Loucy (cell line): ENCODE data around the gene SLX4IP.

Experiments
- H2AFZ ChIP-seq: fragments of 200-600 bp; sonication (generic); 2 replicates; pipeline ENCODE4 v1.6.0; 2016; ENCODE audit warnings: antibody characterized with exemption, mild to moderate bottlenecking, low read length, moderate library complexity
- H3F3A ChIP-seq: fragments of 200-600 bp; 2 replicates; pipeline ENCODE4 v1.6.0; 2016; ENCODE audit warnings: antibody characterized with exemption, low read depth, mild to moderate bottlenecking
- H3K27me3 ChIP-seq: fragments of 200-600 bp; sonication (generic); 2 replicates; pipeline ENCODE4 v1.6.1; 2014; ENCODE audit warnings: low read length, mild to moderate bottlenecking; ENCODE audit not compliant: insufficient read depth, poor library complexity, severe bottlenecking
- H3K36me3 ChIP-seq: fragments of 200-600 bp; sonication (generic); 2 replicates; pipeline ENCODE4 v1.6.1; 2016; ENCODE audit warnings: low read length; ENCODE audit not compliant: insufficient read depth
- H3K4me1 ChIP-seq: fragments of 200-600 bp; sonication (generic); 2 replicates; pipeline ENCODE4 v1.5.1; 2014; ENCODE audit warnings: low read length, mild to moderate bottlenecking; ENCODE audit not compliant: insufficient read depth, poor library complexity, severe bottlenecking
- H3K4me2 ChIP-seq: fragments of 200-600 bp; sonication (generic); 2 replicates; pipeline ENCODE4 v1.6.0; 2014; ENCODE audit warnings: antibody characterized with exemption, low read length, low read depth, mild to moderate bottlenecking; ENCODE audit not compliant: poor library complexity, severe bottlenecking
- H3K4me3 ChIP-seq: fragments of 200-600 bp; sonication (generic); 2 replicates; pipeline ENCODE4 v1.5.1; 2014; ENCODE audit warnings: low read length, mild to moderate bottlenecking, mixed read lengths; ENCODE audit not compliant: poor library complexity, severe bottlenecking
- H3K79me2 ChIP-seq: fragments of 200-600 bp; sonication (generic); 2 replicates; pipeline ENCODE4 v1.6.1; 2014; ENCODE audit warnings: low read length; ENCODE audit not compliant: insufficient read depth
- H3K9ac ChIP-seq: fragments of 200-600 bp; sonication (generic); 2 replicates; pipeline ENCODE4 v1.6.0; 2014; ENCODE audit warnings: mild to moderate bottlenecking, low read depth, low read length, moderate library complexity; ENCODE audit not compliant: poor library complexity, severe bottlenecking
- H3K9me2 ChIP-seq: fragments of 200-600 bp; sonication (generic); replicated peaks from 2 replicates; pipeline ENCODE4 v1.6.1; 2016; ENCODE audit warnings: low read depth, low read length, mixed read lengths
- H3K9me3 ChIP-seq: fragments of 200-600 bp; sonication (generic); 2 replicates; pipeline ENCODE4 v1.6.1; 2014; ENCODE audit warnings: mild to moderate bottlenecking, antibody characterized with exemption, low read length, low read depth; ENCODE audit not compliant: insufficient read depth
- H4K20me1 ChIP-seq: fragments of 200-600 bp; sonication (generic); 2 replicates; pipeline ENCODE4 v1.6.0; 2014; ENCODE audit warnings: antibody characterized with exemption, low read length, mild to moderate bottlenecking; ENCODE audit not compliant: insufficient read depth, poor library complexity, severe bottlenecking
- EZH2phosphoT487 ChIP-seq: fragments of 200-600 bp; IDR thresholded peaks from 2 replicates; pipeline ENCODE4 v1.6.1; 2018; ENCODE audit warnings: antibody characterized with exemption, mild to moderate bottlenecking, moderate library complexity, borderline replicate concordance
- TF ChIP-seq, protein P1 (sequence below): fragments of 200-600 bp; sonication (generic); conservative IDR thresholded peaks from 2 replicates; pipeline ENCODE4 v1.5.1; 2014; ENCODE audit warnings: mild to moderate bottlenecking, antibody characterized with exemption, low read length

SLX4IP gene

DNA sequence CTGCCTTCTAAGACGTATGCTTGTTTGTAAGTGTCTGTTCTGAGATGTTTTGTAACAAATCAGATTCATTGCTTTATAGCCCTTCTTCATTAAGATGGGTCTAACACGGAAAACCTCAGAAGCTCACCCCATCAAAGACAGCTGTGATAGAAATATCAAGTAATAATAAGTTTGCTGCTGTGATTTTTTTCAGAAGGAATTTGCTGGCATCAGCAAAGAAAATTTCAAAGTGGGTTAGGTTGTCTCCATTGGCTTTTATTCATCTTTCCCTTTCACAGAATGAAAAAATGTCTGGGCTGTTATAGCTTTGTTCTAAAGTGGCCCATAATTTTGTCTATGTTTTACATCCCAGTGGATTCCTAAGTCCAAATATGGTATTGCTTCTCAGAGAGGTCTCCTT, 81.4 kb downstream of the SLX4IP start:
- Histone ChIP-seq H3K9me2 (no peaks in the 10 kb centered on the region), H3K4me1 (peaks cover 56% of the 10 kb centered on the region), H3F3A (no peaks in the 10 kb centered on the region), H2AFZ (no peak overlapping the region), H3K27me3 (no peaks in the 10 kb centered on the region), H3K9me3 (no peaks in the 10 kb centered on the region), H3K79me2 (peaks cover 31% of the 10 kb centered on the region; the same call in 1 of the 2 replicates), H3K4me2 (no peak overlapping the region), H3K4me3 (no peak overlapping the region), H3K36me3 (no peaks in the 10 kb centered on the region), H4K20me1 (no peaks in the 10 kb centered on the region), H3K9ac (no peak overlapping the region)
- no peak for TF ChIP-seq EZH2phosphoT487
- TF ChIP-seq, protein P1, sequence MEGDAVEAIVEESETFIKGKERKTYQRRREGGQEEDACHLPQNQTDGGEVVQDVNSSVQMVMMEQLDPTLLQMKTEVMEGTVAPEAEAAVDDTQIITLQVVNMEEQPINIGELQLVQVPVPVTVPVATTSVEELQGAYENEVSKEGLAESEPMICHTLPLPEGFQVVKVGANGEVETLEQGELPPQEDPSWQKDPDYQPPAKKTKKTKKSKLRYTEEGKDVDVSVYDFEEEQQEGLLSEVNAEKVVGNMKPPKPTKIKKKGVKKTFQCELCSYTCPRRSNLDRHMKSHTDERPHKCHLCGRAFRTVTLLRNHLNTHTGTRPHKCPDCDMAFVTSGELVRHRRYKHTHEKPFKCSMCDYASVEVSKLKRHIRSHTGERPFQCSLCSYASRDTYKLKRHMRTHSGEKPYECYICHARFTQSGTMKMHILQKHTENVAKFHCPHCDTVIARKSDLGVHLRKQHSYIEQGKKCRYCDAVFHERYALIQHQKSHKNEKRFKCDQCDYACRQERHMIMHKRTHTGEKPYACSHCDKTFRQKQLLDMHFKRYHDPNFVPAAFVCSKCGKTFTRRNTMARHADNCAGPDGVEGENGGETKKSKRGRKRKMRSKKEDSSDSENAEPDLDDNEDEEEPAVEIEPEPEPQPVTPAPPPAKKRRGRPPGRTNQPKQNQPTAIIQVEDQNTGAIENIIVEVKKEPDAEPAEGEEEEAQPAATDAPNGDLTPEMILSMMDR, result no peak

DNA sequence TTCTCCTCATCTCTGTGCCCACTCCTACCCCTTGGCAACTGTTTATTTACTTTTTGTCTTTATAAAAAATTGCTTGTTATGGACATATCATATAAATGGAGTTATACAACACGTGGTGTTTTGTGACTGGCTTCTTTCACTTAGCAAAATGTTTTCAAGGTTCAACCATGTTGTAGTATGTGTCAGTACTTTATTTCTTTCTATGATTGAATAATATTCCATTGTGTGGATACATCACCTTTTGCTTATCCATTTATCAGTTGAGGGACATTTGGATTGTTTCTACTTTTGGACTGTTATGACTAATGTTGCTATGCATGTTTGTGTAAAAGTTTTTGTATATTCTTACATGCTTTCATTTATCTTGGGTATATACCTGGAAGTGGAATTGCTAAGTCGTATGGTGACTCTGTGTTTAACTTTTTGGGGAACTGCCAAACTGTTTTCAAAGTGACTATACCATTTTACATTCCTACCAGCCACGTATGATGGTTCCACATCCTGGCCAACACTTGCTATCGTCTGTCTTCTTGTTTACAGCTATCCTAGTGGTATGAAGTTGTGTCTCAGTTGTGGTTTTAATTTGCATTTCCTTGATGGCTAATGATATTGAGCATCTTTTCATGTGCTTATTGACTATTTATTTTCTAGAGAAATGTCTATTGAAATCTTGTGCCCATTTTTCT, 84.4 kb downstream of the SLX4IP start:
- peaks cover 58% of the 10 kb centered on the region for H3K4me1 ChIP-seq
- H3K9me3 ChIP-seq, result no peaks in the 10 kb centered on the region
- no peak overlapping the region for H2AFZ ChIP-seq
- H3K9me2 ChIP-seq, result no peaks in the 10 kb centered on the region
- H3K79me2 ChIP-seq, result peaks cover 26% of the 10 kb centered on the region; the same call in 1 of the 2 replicates
- TF ChIP-seq, protein P1, result no peak
- no peak for TF ChIP-seq EZH2phosphoT487
- no peaks in the 10 kb centered on the region for H3K36me3 ChIP-seq
- no peak overlapping the region for H3K9ac ChIP-seq
- no peaks in the 10 kb centered on the region for H3K27me3 ChIP-seq
- H3F3A ChIP-seq, result no peaks in the 10 kb centered on the region
- H3K4me3 ChIP-seq, result no peak overlapping the region
- no peak overlapping the region for H3K4me2 ChIP-seq
- no peaks in the 10 kb centered on the region for H4K20me1 ChIP-seq

DNA sequence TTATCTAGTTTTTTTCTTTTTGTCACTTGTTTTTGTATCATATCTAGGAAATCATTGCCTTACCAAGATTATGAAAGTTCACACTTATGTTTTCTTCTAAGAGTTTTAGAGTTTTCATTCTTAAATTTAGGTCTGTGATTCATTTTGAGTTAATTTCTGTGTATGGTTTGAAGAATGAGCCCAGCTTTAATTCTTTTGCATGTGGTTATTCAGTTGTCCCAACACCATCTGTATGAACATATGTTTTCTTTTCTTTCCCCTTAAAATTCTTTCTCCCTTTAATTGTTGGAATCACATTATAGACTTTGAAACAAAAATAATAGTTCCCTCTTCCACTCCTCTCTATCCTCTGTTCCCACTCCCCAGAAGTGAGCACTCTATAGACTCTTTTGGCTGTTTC, 85.4 kb downstream of the SLX4IP start:
- H3K4me2 ChIP-seq, result no peak overlapping the region
- H3K27me3 ChIP-seq, result no peaks in the 10 kb centered on the region
- peaks cover 50% of the 10 kb centered on the region for H3K4me1 ChIP-seq
- H3K9me2 ChIP-seq, result no peaks in the 10 kb centered on the region
- H3K9ac ChIP-seq, result no peak overlapping the region
- no peaks in the 10 kb centered on the region for H3K9me3 ChIP-seq
- no peak overlapping the region for H3K4me3 ChIP-seq
- no peaks in the 10 kb centered on the region for H3F3A ChIP-seq
- TF ChIP-seq EZH2phosphoT487, result no peak
- TF ChIP-seq, protein P1, result no peak
- no peaks in the 10 kb centered on the region for H4K20me1 ChIP-seq
- H2AFZ ChIP-seq, result no peak overlapping the region
- H3K79me2 ChIP-seq, result peaks cover 21% of the 10 kb centered on the region; the same call in 1 of the 2 replicates
- H3K36me3 ChIP-seq, result no peaks in the 10 kb centered on the region
